ENCODE measurements around the gene GHR. TPM values are rescaled to one million over a fixed set of nuclear protein-coding genes. Genes with fewer than 3 reads are reported as not detected.

Gene GHR
- total and polyA plus RNA-seq, 2 of the 8 experiments (the other 6 are each of a cell fraction or from before 2014, with no cell fraction given): 0.15 to 0.19 TPM

DNA sequence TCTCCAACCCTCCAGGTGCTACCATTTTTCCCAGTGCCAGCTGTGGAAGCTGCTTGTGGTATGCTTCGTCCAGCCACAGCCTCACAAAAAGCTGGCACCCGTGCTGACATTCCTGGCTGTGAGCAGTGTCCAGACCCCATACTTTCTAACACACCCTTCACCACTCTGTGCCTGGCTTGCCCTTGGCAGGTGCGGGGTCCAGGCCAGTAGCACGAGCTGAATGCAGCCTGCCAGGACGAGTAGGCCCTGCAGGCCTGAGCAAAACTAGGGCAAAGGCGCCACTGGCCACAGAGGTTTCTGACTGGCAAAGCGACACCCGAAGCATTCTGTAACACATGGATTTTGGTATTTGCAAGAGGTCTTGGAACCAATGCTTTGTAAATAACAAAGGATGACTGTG lies 26.0 kb upstream of the GHR start:
- FAIRE-seq (no peak), DNase-seq (ENCODE audit: low read depth in 1 of 2, low spot score in 2 of 2) (no peak)
- Histone ChIP-seq H3K56ac (replicated peaks; ENCODE audit: insufficient read length, low read depth, low read length) (no peak overlapping the region), H2AK5ac (ENCODE audit: low read depth, low read length) (no peak overlapping the region), H4K91ac (replicated peaks; ENCODE audit: insufficient read length, low read length) (no peak overlapping the region), H3K36me3 (ENCODE audit: control insufficient read depth in 2 of 4, insufficient read depth in 4 of 4, low read length in 3 of 4) (no peaks in the 10 kb centered on the region), H3K9ac (replicated peaks in 1 of 4; ENCODE audit: extremely low read depth in 1 of 4, low read depth in 3 of 4, low read length in 3 of 4) (no peak overlapping the region), H2BK120ac (replicated peaks; ENCODE audit: low read depth, low read length) (no peak overlapping the region), H4K8ac (ENCODE audit: extremely low read depth, insufficient read depth, low read length) (no peak overlapping the region), H4K20me1 (replicated peaks in 1 of 2; ENCODE audit: control insufficient read depth in 1 of 2, insufficient read depth in 2 of 2, low read length in 2 of 2) (no peaks in the 10 kb centered on the region), H4K5ac (ENCODE audit: insufficient read length, low read depth, low read length) (no peak overlapping the region), H3K79me2 (ENCODE audit: control insufficient read depth in 1 of 2, insufficient read depth in 2 of 2, low read length in 2 of 2) (no peaks in the 10 kb centered on the region), H3K14ac (ENCODE audit: insufficient read length) (no peak overlapping the region), H3K23me2 (ENCODE audit: low read depth, low read length) (no peaks in the 10 kb centered on the region), H2BK12ac (ENCODE audit: low read depth, low read length) (no peak overlapping the region), H3K27me3 (replicated peaks in 1 of 4; ENCODE audit: control insufficient read depth in 3 of 4, extremely low read depth in 1 of 4, insufficient read depth in 3 of 4, low read length in 3 of 4) (no peaks in the 10 kb centered on the region), H3K23ac (ENCODE audit: insufficient read length) (no peak overlapping the region), H2AFZ (ENCODE audit: low read length) (no peak overlapping the region), H2BK15ac (ENCODE audit: low read length) (no peak overlapping the region), H3K4ac (replicated peaks; ENCODE audit: insufficient read length, low read depth, low read length) (no peak overlapping the region), H2BK5ac (ENCODE audit: low read depth, low read length) (no peak overlapping the region), H3K27ac (ENCODE audit: low read depth, low read length) (no peak overlapping the region), H3K4me3 (ENCODE audit: extremely low read depth in 1 of 4, insufficient read depth in 2 of 4, low read depth in 3 of 4, low read length in 4 of 4) (no peak overlapping the region), H3K4me2 (ENCODE audit: insufficient read depth in 1 of 2, low read depth in 2 of 2, low read length in 2 of 2) (no peak overlapping the region), H3K79me1 (ENCODE audit: low read depth, low read length) (no peaks in the 10 kb centered on the region), H3K9me3 (ENCODE audit: insufficient read depth in 2 of 2, low read depth in 1 of 2, low read length in 1 of 2) (peaks cover 8 to 14% of the 10 kb centered on the region in 2 experiments), H3K4me1 (replicated peaks in 1 of 4; ENCODE audit: control insufficient read depth in 3 of 4, insufficient read depth in 4 of 4, low read length in 3 of 4) (no peaks in the 10 kb centered on the region), H2BK20ac (ENCODE audit: low read length) (no peak overlapping the region), H3K18ac (ENCODE audit: extremely low read depth, low read length) (no peak overlapping the region)
- POLR2A ChIA-PET (ENCODE audit: partially characterized antibody): no interaction called here
- 86% methylated on average over 8 of the region's 8 CpGs; no CpG with 5 or more reads in 1 of the 2 experiments for WGBS, 2 experiments (ENCODE audit: extremely low coverage in 1 of 2, insufficient coverage in 1 of 2, insufficient read length in 1 of 2, insufficient replicate concordance in 2 of 2, low coverage in 1 of 2, low lambda C conversion rate in 2 of 2, missing lambda C conversion rate in 1 of 2)
- CTCF ChIA-PET (ENCODE audit: partially characterized antibody): interaction anchor here (0.6 to 1.1 kb wide), 2 partner anchors 19 to 25 kb away, joined by 3 to 4 read pairs; no protein-coding TSS in a partner anchor
- TF ChIP-seq EGR1 (IDR thresholded peaks at IDR 0.05; ENCODE audit: borderline replicate concordance, low read depth, low read length) (no peak), KDM5A (IDR thresholded peaks at IDR 0.05; ENCODE audit: low read length) (no peak), TAF1 (IDR thresholded peaks at IDR 0.05; ENCODE audit: low read depth, low read length) (no peak), TEAD4 (IDR thresholded peaks at IDR 0.05; ENCODE audit: low read depth, low read length) (no peak), SRF (IDR thresholded peaks at IDR 0.05; ENCODE audit: low read depth, low read length) (no peak), CHD2 (IDR thresholded peaks at IDR 0.05; ENCODE audit: low read length) (no peak)
- TF ChIP-seq, protein P1, sequence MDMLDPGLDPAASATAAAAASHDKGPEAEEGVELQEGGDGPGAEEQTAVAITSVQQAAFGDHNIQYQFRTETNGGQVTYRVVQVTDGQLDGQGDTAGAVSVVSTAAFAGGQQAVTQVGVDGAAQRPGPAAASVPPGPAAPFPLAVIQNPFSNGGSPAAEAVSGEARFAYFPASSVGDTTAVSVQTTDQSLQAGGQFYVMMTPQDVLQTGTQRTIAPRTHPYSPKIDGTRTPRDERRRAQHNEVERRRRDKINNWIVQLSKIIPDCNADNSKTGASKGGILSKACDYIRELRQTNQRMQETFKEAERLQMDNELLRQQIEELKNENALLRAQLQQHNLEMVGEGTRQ (IDR thresholded peaks at IDR 0.05; ENCODE audit: low read length): no peak
- TF ChIP-seq, protein P2, sequence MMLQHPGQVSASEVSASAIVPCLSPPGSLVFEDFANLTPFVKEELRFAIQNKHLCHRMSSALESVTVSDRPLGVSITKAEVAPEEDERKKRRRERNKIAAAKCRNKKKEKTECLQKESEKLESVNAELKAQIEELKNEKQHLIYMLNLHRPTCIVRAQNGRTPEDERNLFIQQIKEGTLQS (IDR thresholded peaks at IDR 0.05; ENCODE audit: insufficient read depth, low read depth, low read length): no peak
- TF ChIP-seq, protein P3, sequence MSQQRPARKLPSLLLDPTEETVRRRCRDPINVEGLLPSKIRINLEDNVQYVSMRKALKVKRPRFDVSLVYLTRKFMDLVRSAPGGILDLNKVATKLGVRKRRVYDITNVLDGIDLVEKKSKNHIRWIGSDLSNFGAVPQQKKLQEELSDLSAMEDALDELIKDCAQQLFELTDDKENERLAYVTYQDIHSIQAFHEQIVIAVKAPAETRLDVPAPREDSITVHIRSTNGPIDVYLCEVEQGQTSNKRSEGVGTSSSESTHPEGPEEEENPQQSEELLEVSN (IDR thresholded peaks at IDR 0.05): no peak
- TF ChIP-seq, protein P4, sequence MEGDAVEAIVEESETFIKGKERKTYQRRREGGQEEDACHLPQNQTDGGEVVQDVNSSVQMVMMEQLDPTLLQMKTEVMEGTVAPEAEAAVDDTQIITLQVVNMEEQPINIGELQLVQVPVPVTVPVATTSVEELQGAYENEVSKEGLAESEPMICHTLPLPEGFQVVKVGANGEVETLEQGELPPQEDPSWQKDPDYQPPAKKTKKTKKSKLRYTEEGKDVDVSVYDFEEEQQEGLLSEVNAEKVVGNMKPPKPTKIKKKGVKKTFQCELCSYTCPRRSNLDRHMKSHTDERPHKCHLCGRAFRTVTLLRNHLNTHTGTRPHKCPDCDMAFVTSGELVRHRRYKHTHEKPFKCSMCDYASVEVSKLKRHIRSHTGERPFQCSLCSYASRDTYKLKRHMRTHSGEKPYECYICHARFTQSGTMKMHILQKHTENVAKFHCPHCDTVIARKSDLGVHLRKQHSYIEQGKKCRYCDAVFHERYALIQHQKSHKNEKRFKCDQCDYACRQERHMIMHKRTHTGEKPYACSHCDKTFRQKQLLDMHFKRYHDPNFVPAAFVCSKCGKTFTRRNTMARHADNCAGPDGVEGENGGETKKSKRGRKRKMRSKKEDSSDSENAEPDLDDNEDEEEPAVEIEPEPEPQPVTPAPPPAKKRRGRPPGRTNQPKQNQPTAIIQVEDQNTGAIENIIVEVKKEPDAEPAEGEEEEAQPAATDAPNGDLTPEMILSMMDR (IDR thresholded peaks at IDR 0.05; ENCODE audit: control extremely low read depth in 1 of 3, insufficient read depth in 1 of 3, low read depth in 1 of 3, low read length in 3 of 3): no peak

Data from H1 (cell line).